H1 (cell line): ENCODE results near the gene TTLL1. TPM values are rescaled to one million over a fixed set of nuclear protein-coding genes. Genes with fewer than 3 reads are reported as not detected.

Experiments used
- CTCF ChIA-PET: fragments of 300-600 bp; sonication (Branson Sonifier 250); formaldehyde crosslinking; loops from one replicate; lab custom pipeline; 2021; ENCODE audit not compliant: partially characterized antibody; lab: Charles Lee
- POLR2A ChIA-PET: fragments of 300-600 bp; sonication (Branson Sonifier 250); formaldehyde crosslinking; loops from one replicate; lab custom pipeline; 2021; ENCODE audit warnings: inconsistent platforms; ENCODE audit not compliant: partially characterized antibody; lab: Charles Lee
- DNase-seq, 2 experiments: peaks; one replicate each; pipeline versions ENCODE4 v3.0.0 to v3.0.0-alpha.2; 2010 to 2022; ENCODE audit warnings: low spot score in 2 of 2, low read depth in 1 of 2, mixed read lengths in 1 of 2
- FAIRE-seq: peaks from 2 replicates; lab custom pipeline; 2011; peaks lifted over from hg19 to GRCh38; lab: Jason Lieb, UNC
- H2AFZ ChIP-seq: 2 replicates; pipeline ENCODE4 v1.8.1; 2012; ENCODE audit warnings: low read length, inconsistent platforms
- H2AK5ac ChIP-seq: 2 replicates; pipeline ENCODE4 v1.6.1; 2013; ENCODE audit warnings: low read depth, low read length
- H2BK120ac ChIP-seq: replicated peaks from 2 replicates; pipeline ENCODE3; 2013; ENCODE audit warnings: low read depth, low read length, inconsistent platforms
- H2BK12ac ChIP-seq: 2 replicates; pipeline ENCODE4 v1.6.1; 2013; ENCODE audit warnings: low read depth, low read length
- H2BK15ac ChIP-seq: 2 replicates; pipeline ENCODE4 v1.6.1; 2013; ENCODE audit warnings: low read length
- H2BK20ac ChIP-seq: 2 replicates; pipeline ENCODE4 v1.6.1; 2013; ENCODE audit warnings: low read length
- H2BK5ac ChIP-seq: 2 replicates; pipeline ENCODE4 v1.6.1; 2013; ENCODE audit warnings: low read depth, low read length
- H3K14ac ChIP-seq: 2 replicates; pipeline ENCODE4 v1.6.1; 2013; ENCODE audit warnings: inconsistent platforms; ENCODE audit not compliant: insufficient read length
- H3K18ac ChIP-seq: 2 replicates; pipeline ENCODE4 v1.6.1; 2013; ENCODE audit warnings: low read length; ENCODE audit errors: extremely low read depth
- H3K23ac ChIP-seq: 2 replicates; pipeline ENCODE4 v1.6.1; 2013; ENCODE audit warnings: inconsistent platforms; ENCODE audit not compliant: insufficient read length
- H3K23me2 ChIP-seq: 2 replicates; pipeline ENCODE4 v1.6.1; 2013; ENCODE audit warnings: low read depth, low read length
- H3K27ac ChIP-seq: 2 replicates; pipeline ENCODE4 v1.6.1; 2011; ENCODE audit warnings: low read depth, low read length, inconsistent platforms
- H3K27me3 ChIP-seq, 4 experiments: replicated peaks in 1 of 4; 1 replicate in 1 of 4; 2 replicates in 3 of 4; pipeline versions ENCODE4 v1.6.1 to v1.8.1; 2011 to 2013; ENCODE audit warnings: low read length in 3 of 4, mild to moderate bottlenecking in 3 of 4, inconsistent platforms in 2 of 4, mixed read lengths in 2 of 4, moderate library complexity in 1 of 4; ENCODE audit not compliant: control insufficient read depth in 3 of 4, insufficient read depth in 3 of 4; ENCODE audit errors: extremely low read depth in 1 of 4
- H3K36me3 ChIP-seq, 4 experiments: 2 replicates each; pipeline versions ENCODE4 v1.6.1 to v1.8.1; 2011 to 2013; ENCODE audit warnings: mild to moderate bottlenecking in 4 of 4, low read length in 3 of 4, moderate library complexity in 2 of 4, control low read depth in 1 of 4, inconsistent platforms in 1 of 4; ENCODE audit not compliant: insufficient read depth in 4 of 4, control insufficient read depth in 2 of 4
- H3K4ac ChIP-seq: replicated peaks from 2 replicates; pipeline ENCODE3; 2013; ENCODE audit warnings: low read length, low read depth, mixed read lengths, inconsistent platforms; ENCODE audit not compliant: insufficient read length
- H3K4me1 ChIP-seq, 4 experiments: replicated peaks in 1 of 4; 1 replicate in 1 of 4; 2 replicates in 3 of 4; pipeline versions ENCODE4 v1.6.1 to v1.8.1; 2011 to 2013; ENCODE audit warnings: low read length in 3 of 4, inconsistent platforms in 2 of 4, mixed read lengths in 1 of 4; ENCODE audit not compliant: insufficient read depth in 4 of 4, control insufficient read depth in 3 of 4
- H3K4me2 ChIP-seq, 2 experiments: 2 replicates each; pipeline versions ENCODE4 v1.6.1 to v1.8.1; 2011 to 2013; ENCODE audit warnings: low read depth in 2 of 2, low read length in 2 of 2, control low read depth in 1 of 2, inconsistent platforms in 1 of 2, mild to moderate bottlenecking in 1 of 2; ENCODE audit not compliant: insufficient read depth in 1 of 2
- H3K4me3 ChIP-seq, 4 experiments: fragments of 200-600, 300-600 bp in 1 of 4; sonication (generic), shearing (Covaris generic), sonication (Bioruptor Twin) in 1 of 4; 2 replicates each; pipeline versions ENCODE4 v1.5.1 to v1.8.1; 2011 to 2016; ENCODE audit warnings: low read length in 4 of 4, low read depth in 3 of 4, control low read depth in 2 of 4, inconsistent platforms in 2 of 4, mild to moderate bottlenecking in 2 of 4, mixed read lengths in 1 of 4, moderate library complexity in 1 of 4; ENCODE audit not compliant: insufficient read depth in 2 of 4; ENCODE audit errors: extremely low read depth in 1 of 4
- H3K56ac ChIP-seq: replicated peaks from 2 replicates; pipeline ENCODE3; 2013; ENCODE audit warnings: low read depth, mild to moderate bottlenecking, mixed read lengths, low read length, inconsistent platforms; ENCODE audit not compliant: insufficient read length
- H3K79me1 ChIP-seq: 2 replicates; pipeline ENCODE4 v1.6.1; 2013; ENCODE audit warnings: low read depth, low read length, control low read depth
- H3K79me2 ChIP-seq, 2 experiments: 2 replicates each; pipeline versions ENCODE4 v1.6.1 to v1.8.1; 2012 to 2013; ENCODE audit warnings: low read length in 2 of 2, mild to moderate bottlenecking in 2 of 2, inconsistent platforms in 1 of 2; ENCODE audit not compliant: insufficient read depth in 2 of 2, control insufficient read depth in 1 of 2
- H3K9ac ChIP-seq, 4 experiments: replicated peaks in 1 of 4; 1 replicate in 1 of 4; 2 replicates in 3 of 4; pipeline versions ENCODE4 v1.6.1 to v1.8.1; 2011 to 2013; ENCODE audit warnings: low read depth in 3 of 4, low read length in 3 of 4, control low read depth in 2 of 4, mild to moderate bottlenecking in 2 of 4, moderate library complexity in 2 of 4, inconsistent platforms in 1 of 4; ENCODE audit errors: extremely low read depth in 1 of 4
- H3K9me3 ChIP-seq, 2 experiments: 2 replicates each; pipeline versions ENCODE4 v1.6.1 to v1.8.1; 2012 to 2013; ENCODE audit warnings: mild to moderate bottlenecking in 2 of 2, moderate library complexity in 2 of 2, control low read depth in 1 of 2, inconsistent platforms in 1 of 2, low read depth in 1 of 2, low read length in 1 of 2, mixed read lengths in 1 of 2; ENCODE audit not compliant: insufficient read depth in 2 of 2
- H4K20me1 ChIP-seq, 2 experiments: replicated peaks in 1 of 2; 2 replicates each; pipeline versions ENCODE3 to v1.8.1; 2011 to 2013; ENCODE audit warnings: inconsistent platforms in 2 of 2, low read length in 2 of 2, mild to moderate bottlenecking in 1 of 2; ENCODE audit not compliant: insufficient read depth in 2 of 2, control insufficient read depth in 1 of 2
- H4K5ac ChIP-seq: 2 replicates; pipeline ENCODE4 v1.6.1; 2013; ENCODE audit warnings: low read length, low read depth, mixed read lengths, inconsistent platforms; ENCODE audit not compliant: insufficient read length
- H4K8ac ChIP-seq: 2 replicates; pipeline ENCODE4 v1.8.0; 2013; ENCODE audit warnings: mild to moderate bottlenecking, moderate library complexity, low read length, inconsistent platforms; ENCODE audit not compliant: insufficient read depth; ENCODE audit errors: extremely low read depth
- H4K91ac ChIP-seq: replicated peaks from 2 replicates; pipeline ENCODE3; 2013; ENCODE audit warnings: low read length, mixed read lengths, inconsistent platforms; ENCODE audit not compliant: insufficient read length
- CEBPB ChIP-seq: IDR thresholded peaks from 2 replicates; pipeline ENCODE4 v1.6.1; 2012; ENCODE audit warnings: low read depth, low read length
- MAFK ChIP-seq: IDR thresholded peaks from 2 replicates; pipeline ENCODE4 v1.6.1; 2012; ENCODE audit warnings: low read depth, mild to moderate bottlenecking, improper control_type of control experiment, low read length
- RAD21 ChIP-seq, 2 experiments: IDR thresholded peaks in 1 of 2; conservative IDR thresholded peaks in 1 of 2; 2 replicates each; pipeline ENCODE4 v1.6.1; 2011; ENCODE audit warnings: low read depth in 2 of 2, low read length in 2 of 2, improper control_type of control experiment in 1 of 2, inconsistent platforms in 1 of 2, mild to moderate bottlenecking in 1 of 2, moderate library complexity in 1 of 2
- TAF1 ChIP-seq: IDR thresholded peaks from 2 replicates; pipeline ENCODE4 v1.6.1; 2011; ENCODE audit warnings: mild to moderate bottlenecking, low read depth, low read length
- WGBS, 2 experiments: shearing (Covaris generic) in 1 of 2; methylation state at CpG; one replicate each; pipeline versions ENCODE4 v1.1.6 to v1.1.7; 2013 to 2015; ENCODE audit warnings: low lambda C conversion rate in 2 of 2, mixed read lengths in 2 of 2, inconsistent platforms in 1 of 2, low coverage in 1 of 2, missing lambda C conversion rate in 1 of 2; ENCODE audit not compliant: insufficient replicate concordance in 2 of 2, insufficient coverage in 1 of 2, insufficient read length in 1 of 2; ENCODE audit errors: extremely low coverage in 1 of 2, missing lambda C conversion rate in 1 of 2; 5-methylcytosine and 5-hydroxymethylcytosine counted together
- polyA plus RNA-seq, 7 experiments: library from polyadenylated mRNA; depleted of rRNA in 3 of 7; stranded (reverse) in 5 of 7; unstranded in 2 of 7; fragments of >200 nt in 5 of 7; fragments of 200-250 nt in 2 of 7; gene quantifications; 1 replicate in 5 of 7; 2 replicates in 1 of 7; 4 replicates in 1 of 7; pipeline versions ENCODE4 v1.2.1 to v1.2.3, GENCODE V29; 2011 to 2013; ENCODE audit warnings: missing spikeins in 2 of 7, mixed read lengths in 2 of 7
- total RNA-seq: library from RNA; stranded (reverse); fragmentation: NEBNext Ultra II Directional; extraction: Animal tissue kit (Norgen Biotek cat#: 25700); gene quantifications from 2 replicates; pipeline ENCODE4 v1.2.1, GENCODE V29; 2021
- TF ChIP-seq, protein P1 (sequence below), 3 experiments: IDR thresholded peaks; 1 replicate in 2 of 3; 2 replicates in 1 of 3; pipeline versions ENCODE4 v1.5.1 to v1.6.1; 2011; ENCODE audit warnings: low read length in 3 of 3, mild to moderate bottlenecking in 3 of 3, inconsistent platforms in 2 of 3, low read depth in 1 of 3, moderate library complexity in 1 of 3; ENCODE audit not compliant: insufficient read depth in 1 of 3; ENCODE audit errors: control extremely low read depth in 1 of 3

TTLL1 gene
- total and polyA plus RNA-seq, 2 of the 8 experiments (the other 6 are each of a cell fraction or from before 2014, with no cell fraction given), result 5.0 to 13.8 TPM

DNA sequence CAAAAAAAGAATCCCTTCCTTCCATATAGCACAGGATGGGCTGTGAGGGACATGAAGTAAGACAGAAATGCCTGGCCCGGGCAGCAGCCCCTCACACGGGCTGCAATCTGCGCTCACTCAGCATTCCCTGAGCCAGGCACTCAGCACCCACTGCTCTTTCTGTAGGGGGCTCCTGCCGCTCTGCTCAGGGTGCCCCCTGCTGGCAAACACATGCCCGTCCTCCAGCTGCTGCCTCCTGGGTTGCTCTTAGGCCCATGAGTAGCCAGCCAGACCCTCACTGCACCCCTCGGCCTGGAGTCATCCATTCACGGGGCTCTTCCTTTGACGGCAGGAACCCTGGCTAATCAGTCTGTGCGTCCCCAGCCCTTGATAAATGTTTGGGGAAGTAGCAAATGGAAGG, 47.1 kb upstream of the TTLL1 start:
- Histone ChIP-seq H3K56ac (no peak overlapping the region), H3K4ac (no peak overlapping the region), H4K5ac (no peak overlapping the region), H3K9ac (no peak overlapping the region), H2BK5ac (no peak overlapping the region), H3K79me2 (0 out of 4 replicates have a peak, but pooled peaks cover 0 to 3% of the 10 kb centered on the region in 2 experiments), H3K4me3 (no peak overlapping the region), H3K4me1 (no peaks in the 10 kb centered on the region), H3K79me1 (peaks cover 5% of the 10 kb centered on the region), H2AFZ (no peak overlapping the region), H3K27ac (no peak overlapping the region), H2BK12ac (no peak overlapping the region), H3K14ac (no peak overlapping the region), H2BK120ac (no peak overlapping the region), H3K4me2 (no peak overlapping the region), H4K91ac (no peak overlapping the region), H4K20me1 (peaks cover 0 to 9% of the 10 kb centered on the region in 2 experiments), H4K8ac (no peak overlapping the region), H3K9me3 (no peaks in the 10 kb centered on the region), H3K23me2 (no peaks in the 10 kb centered on the region), H2BK15ac (no peak overlapping the region), H3K27me3 (no peaks in the 10 kb centered on the region), H3K23ac (no peak overlapping the region), H3K18ac (no peak overlapping the region), H2AK5ac (no peak overlapping the region), H2BK20ac (no peak overlapping the region), H3K36me3 (peaks cover 6 to 71% (median 26%) of the 10 kb centered on the region in 4 experiments; a peak in 6 of 8 replicates)
- WGBS, 2 experiments, result 83% methylated on average over 9 of the region's 9 CpGs; no CpG with 5 or more reads in 1 of the 2 experiments
- DNase-seq (peak in 1 of 2 experiments; percentile 56), FAIRE-seq (no peak)
- ChIA-PET CTCF (interaction anchor here (1.0 to 2.6 kb wide), 6 partner anchors 9 to 46 kb away, joined by 3 to 10 read pairs (median 4); no protein-coding TSS in a partner anchor), POLR2A (interaction anchor here (1.6 kb wide), 1 partner anchor 9 kb away, joined by 3 read pairs; no protein-coding TSS in a partner anchor)
- TF ChIP-seq RAD21 (IDR thresholded peaks at IDR 0.05 in 1 of 2, conservative IDR thresholded peaks at IDR 0.05 in 1 of 2; ENCODE audit: low read depth in 2 of 2, low read length in 2 of 2) (peak; percentile 48 to 64), TAF1 (no peak), CEBPB (no peak), MAFK (peak; percentile 22; the same call in 1 of the 2 replicates)
- TF ChIP-seq, protein P1, sequence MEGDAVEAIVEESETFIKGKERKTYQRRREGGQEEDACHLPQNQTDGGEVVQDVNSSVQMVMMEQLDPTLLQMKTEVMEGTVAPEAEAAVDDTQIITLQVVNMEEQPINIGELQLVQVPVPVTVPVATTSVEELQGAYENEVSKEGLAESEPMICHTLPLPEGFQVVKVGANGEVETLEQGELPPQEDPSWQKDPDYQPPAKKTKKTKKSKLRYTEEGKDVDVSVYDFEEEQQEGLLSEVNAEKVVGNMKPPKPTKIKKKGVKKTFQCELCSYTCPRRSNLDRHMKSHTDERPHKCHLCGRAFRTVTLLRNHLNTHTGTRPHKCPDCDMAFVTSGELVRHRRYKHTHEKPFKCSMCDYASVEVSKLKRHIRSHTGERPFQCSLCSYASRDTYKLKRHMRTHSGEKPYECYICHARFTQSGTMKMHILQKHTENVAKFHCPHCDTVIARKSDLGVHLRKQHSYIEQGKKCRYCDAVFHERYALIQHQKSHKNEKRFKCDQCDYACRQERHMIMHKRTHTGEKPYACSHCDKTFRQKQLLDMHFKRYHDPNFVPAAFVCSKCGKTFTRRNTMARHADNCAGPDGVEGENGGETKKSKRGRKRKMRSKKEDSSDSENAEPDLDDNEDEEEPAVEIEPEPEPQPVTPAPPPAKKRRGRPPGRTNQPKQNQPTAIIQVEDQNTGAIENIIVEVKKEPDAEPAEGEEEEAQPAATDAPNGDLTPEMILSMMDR (IDR thresholded peaks at IDR 0.05; ENCODE audit: control extremely low read depth in 1 of 3, insufficient read depth in 1 of 3, low read depth in 1 of 3, low read length in 3 of 3), result peak; percentile 65 to 73 (median 72)
